PFSK-1 (cell line): ENCODE data around the gene AADACL4.

Source experiments
- FOXP2 ChIP-seq: optimal IDR thresholded peaks from 2 replicates; pipeline ENCODE3; 2011; ENCODE audit warnings: borderline replicate concordance, control low read depth, inconsistent platforms; ENCODE audit not compliant: insufficient read depth; ENCODE audit errors: extremely low read length, extremely low read depth
- POLR2AphosphoS5 ChIP-seq: IDR thresholded peaks from 2 replicates; pipeline ENCODE4 v1.6.1; 2012; ENCODE audit warnings: low read depth, mild to moderate bottlenecking, control low read depth, low read length, moderate library complexity
- SIN3A ChIP-seq: IDR thresholded peaks from 2 replicates; pipeline ENCODE4 v1.6.1; 2012; ENCODE audit warnings: mild to moderate bottlenecking, low read length, moderate library complexity, borderline replicate concordance; ENCODE audit not compliant: insufficient read depth
- TAF1 ChIP-seq: IDR thresholded peaks from 2 replicates; pipeline ENCODE4 v1.6.1; 2012; ENCODE audit warnings: low read length, control low read depth, borderline replicate concordance; ENCODE audit not compliant: insufficient read depth
- TF ChIP-seq, protein P1 (sequence below), 2 experiments: IDR thresholded peaks; 2 replicates each; pipeline versions ENCODE4 v1.6.1 to v1.8.0; 2011 to 2012; ENCODE audit warnings: low read depth in 2 of 2, low read length in 2 of 2, control low read depth in 1 of 2, inconsistent platforms in 1 of 2, mild to moderate bottlenecking in 1 of 2, moderate library complexity in 1 of 2; ENCODE audit not compliant: insufficient read depth in 1 of 2

DNA sequence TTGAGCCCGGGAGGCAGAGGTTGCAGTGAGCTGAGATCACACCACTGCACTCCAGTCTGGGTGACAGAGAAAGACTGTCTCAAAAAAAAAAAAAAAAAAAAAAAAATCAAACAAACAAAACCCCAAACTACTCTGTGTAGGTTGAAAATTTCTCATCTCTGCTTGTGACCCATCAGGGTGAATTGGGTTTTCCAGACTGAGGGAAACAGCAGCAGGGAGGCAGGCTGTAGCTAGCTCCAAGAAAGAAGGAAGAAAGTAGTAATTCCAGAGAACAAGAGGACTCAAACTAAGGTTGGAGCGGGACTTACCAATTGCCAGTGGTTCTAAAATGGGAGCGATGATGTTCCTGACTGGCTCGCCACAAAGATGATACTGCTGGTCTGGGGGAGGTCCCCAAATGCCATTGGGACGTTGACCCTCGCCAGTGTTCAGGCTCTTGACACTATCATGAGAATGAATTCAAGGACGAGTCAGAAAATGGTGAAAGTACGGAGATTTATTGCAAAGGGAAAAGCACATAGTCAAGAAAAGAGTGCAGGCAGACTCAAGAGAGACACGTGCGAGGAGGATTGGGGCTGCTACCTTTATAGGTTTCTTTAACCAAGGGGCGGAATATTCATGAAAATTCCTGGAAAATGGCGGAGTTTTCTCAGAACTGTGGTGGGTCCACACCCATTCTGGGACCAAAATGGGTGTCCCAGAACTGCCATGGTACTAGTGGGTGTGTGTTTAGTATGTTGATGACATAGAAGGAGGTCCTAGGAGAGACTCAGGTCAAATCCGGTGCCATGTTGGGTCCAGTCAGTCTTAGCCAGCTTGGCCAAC is 13.4 kb downstream of the AADACL4 start:
- TF ChIP-seq, protein P1, sequence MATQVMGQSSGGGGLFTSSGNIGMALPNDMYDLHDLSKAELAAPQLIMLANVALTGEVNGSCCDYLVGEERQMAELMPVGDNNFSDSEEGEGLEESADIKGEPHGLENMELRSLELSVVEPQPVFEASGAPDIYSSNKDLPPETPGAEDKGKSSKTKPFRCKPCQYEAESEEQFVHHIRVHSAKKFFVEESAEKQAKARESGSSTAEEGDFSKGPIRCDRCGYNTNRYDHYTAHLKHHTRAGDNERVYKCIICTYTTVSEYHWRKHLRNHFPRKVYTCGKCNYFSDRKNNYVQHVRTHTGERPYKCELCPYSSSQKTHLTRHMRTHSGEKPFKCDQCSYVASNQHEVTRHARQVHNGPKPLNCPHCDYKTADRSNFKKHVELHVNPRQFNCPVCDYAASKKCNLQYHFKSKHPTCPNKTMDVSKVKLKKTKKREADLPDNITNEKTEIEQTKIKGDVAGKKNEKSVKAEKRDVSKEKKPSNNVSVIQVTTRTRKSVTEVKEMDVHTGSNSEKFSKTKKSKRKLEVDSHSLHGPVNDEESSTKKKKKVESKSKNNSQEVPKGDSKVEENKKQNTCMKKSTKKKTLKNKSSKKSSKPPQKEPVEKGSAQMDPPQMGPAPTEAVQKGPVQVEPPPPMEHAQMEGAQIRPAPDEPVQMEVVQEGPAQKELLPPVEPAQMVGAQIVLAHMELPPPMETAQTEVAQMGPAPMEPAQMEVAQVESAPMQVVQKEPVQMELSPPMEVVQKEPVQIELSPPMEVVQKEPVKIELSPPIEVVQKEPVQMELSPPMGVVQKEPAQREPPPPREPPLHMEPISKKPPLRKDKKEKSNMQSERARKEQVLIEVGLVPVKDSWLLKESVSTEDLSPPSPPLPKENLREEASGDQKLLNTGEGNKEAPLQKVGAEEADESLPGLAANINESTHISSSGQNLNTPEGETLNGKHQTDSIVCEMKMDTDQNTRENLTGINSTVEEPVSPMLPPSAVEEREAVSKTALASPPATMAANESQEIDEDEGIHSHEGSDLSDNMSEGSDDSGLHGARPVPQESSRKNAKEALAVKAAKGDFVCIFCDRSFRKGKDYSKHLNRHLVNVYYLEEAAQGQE (IDR thresholded peaks at IDR 0.05; ENCODE audit: insufficient read depth in 1 of 2, low read depth in 2 of 2, low read length in 2 of 2), result no peak
- TF ChIP-seq SIN3A (no peak), POLR2AphosphoS5 (no peak), TAF1 (no peak), FOXP2 (no peak)
